ENCODE results near the gene NOL12.

- no peak for TF ChIP-seq CTCF (IDR thresholded peaks at IDR 0.05; ENCODE audit: low read length)
- no peak for TF ChIP-seq EZH2phosphoT487 (IDR thresholded peaks at IDR 0.05; ENCODE audit: low read length)
Measured at GRCh38 chr22:37711490-37711889, 25.3 kb downstream of the NOL12 start.

Data from MM.1S (cell line).